ENCODE data around the gene ENHO.

Gene ENHO

DNA sequence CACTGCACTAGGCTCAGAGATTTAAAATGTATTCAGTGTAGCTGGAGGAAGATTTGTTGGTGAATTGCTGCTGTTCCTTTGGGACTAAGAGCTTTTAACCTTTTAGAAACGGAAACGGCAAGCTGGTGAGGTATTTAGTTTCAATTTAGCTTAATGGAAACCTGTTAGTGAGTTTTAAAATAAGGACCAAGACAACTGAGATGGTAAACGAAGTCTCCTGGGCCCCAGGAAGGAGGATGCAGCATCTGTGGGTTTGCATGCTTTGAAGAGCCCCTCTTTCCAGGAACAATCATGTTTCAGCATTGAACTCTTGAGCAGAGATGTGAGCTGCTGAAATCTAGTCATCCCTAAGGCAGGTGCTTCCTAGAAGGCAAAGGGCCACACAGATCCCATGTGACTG lies 47.7 kb downstream of the ENHO start:
- DNase-seq (ENCODE audit: low spot score): no peak

All from D341Med (cell line).